ENCODE data around the gene SORBS2. TPM values are rescaled to one million over a fixed set of nuclear protein-coding genes. Genes with fewer than 3 reads are reported as not detected.

Gene SORBS2
- total RNA-seq, 4 donors from 2014 or later: 45.3 to 135 (median 76.2) TPM

DNA sequence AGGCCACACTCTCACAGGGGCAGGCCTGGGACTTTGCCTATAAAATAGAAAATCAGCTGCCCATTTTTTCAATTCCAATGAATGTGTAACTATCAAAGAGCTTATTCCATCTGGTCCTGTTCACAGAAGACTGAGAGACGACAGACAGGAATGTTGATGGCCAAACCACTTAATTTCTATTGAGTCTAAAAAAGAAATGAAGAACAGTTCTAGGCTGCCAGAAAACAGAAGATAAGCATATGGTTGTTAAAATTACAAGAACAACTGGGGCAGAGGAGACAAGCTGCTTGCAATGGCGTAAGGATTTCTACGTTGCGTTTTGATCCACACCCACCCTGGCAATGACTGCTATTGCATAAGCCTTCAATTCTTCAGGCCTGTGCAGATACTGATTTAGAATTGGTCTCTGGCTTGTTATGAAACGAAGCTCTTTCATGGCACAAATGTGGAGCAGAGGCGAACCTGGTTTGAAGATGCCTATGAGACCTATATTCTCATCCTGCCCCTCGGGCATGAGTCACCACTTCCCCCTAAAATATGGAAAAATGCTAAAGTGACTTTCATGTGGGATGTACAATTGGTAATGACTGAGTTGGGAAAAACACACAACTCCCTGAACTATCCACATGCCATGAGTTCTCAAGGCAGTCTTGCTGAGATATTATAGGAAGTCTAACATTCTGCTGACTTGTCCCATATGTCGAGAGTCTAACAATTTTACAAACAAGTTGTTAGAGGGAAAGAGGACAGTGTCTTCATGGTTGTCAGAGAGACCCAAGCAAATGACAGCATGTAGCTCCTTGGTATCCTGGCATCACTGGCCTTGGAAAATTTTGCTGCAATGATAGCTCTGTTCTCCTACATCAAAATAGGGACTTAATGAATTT, 37.9 kb upstream of the SORBS2 start:
- Histone ChIP-seq H3K9me3 (peaks cover 0 to 3% (median 1%) of the 10 kb centered on the region in 4 donors), H3K36me3 (no peaks in the 10 kb centered on the region), H3K27ac (no peak overlapping the region), H3K4me3 (no peak overlapping the region), H3K27me3 (no peaks in the 10 kb centered on the region), H3K4me1 (no peaks in the 10 kb centered on the region)
- DNase-seq (ENCODE audit: low spot score in 2 of 2): peak in 1 of 2 donors; percentile 17
- 82 to 88% methylated on average over 8 of the region's 8 CpGs for WGBS, 2 donors
- no peak for TF ChIP-seq POLR2A (IDR thresholded peaks at IDR 0.05)
- no peak for TF ChIP-seq EP300 (IDR thresholded peaks at IDR 0.05)
- TF ChIP-seq, protein P1, sequence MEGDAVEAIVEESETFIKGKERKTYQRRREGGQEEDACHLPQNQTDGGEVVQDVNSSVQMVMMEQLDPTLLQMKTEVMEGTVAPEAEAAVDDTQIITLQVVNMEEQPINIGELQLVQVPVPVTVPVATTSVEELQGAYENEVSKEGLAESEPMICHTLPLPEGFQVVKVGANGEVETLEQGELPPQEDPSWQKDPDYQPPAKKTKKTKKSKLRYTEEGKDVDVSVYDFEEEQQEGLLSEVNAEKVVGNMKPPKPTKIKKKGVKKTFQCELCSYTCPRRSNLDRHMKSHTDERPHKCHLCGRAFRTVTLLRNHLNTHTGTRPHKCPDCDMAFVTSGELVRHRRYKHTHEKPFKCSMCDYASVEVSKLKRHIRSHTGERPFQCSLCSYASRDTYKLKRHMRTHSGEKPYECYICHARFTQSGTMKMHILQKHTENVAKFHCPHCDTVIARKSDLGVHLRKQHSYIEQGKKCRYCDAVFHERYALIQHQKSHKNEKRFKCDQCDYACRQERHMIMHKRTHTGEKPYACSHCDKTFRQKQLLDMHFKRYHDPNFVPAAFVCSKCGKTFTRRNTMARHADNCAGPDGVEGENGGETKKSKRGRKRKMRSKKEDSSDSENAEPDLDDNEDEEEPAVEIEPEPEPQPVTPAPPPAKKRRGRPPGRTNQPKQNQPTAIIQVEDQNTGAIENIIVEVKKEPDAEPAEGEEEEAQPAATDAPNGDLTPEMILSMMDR (IDR thresholded peaks at IDR 0.05): no peak

GRCh38 chr4:185847352-185848097, 35.5 kb upstream of the SORBS2 start:
- H3K4me1 ChIP-seq: no peaks in the 10 kb centered on the region
- TF ChIP-seq, protein P1 (IDR thresholded peaks at IDR 0.05): no peak
- TF ChIP-seq POLR2A (IDR thresholded peaks at IDR 0.05): no peak
- TF ChIP-seq EP300 (IDR thresholded peaks at IDR 0.05): no peak
- H3K27me3 ChIP-seq: no peaks in the 10 kb centered on the region
- H3K9me3 ChIP-seq: peaks cover 0 to 3% (median 1%) of the 10 kb centered on the region in 4 donors
- DNase-seq (ENCODE audit: low spot score in 2 of 2): no peak
- H3K36me3 ChIP-seq: no peaks in the 10 kb centered on the region
- H3K4me3 ChIP-seq: no peak overlapping the region
- no peak overlapping the region for H3K27ac ChIP-seq
- WGBS, 2 donors: 58 to 72% methylated on average over 13 of the region's 13 CpGs

- no peak overlapping the region for H3K4me3 ChIP-seq
- 84 to 86% methylated on average over 5 of the region's 5 CpGs for WGBS, 2 donors
Observed at GRCh38 chr4:185846505-185847150, 34.6 kb upstream of the SORBS2 start.

GRCh38 chr4:185845966-185846365, 34.0 kb upstream of the SORBS2 start:
- no peaks in the 10 kb centered on the region for H3K36me3 ChIP-seq
- no peaks in the 10 kb centered on the region for H3K4me1 ChIP-seq
- H3K27ac ChIP-seq: no peak overlapping the region
- no peaks in the 10 kb centered on the region for H3K27me3 ChIP-seq
- no peak for DNase-seq (ENCODE audit: low spot score in 2 of 2)
- 87 to 91% methylated on average over 3 of the region's 3 CpGs for WGBS, 2 donors
- no peak for TF ChIP-seq POLR2A (IDR thresholded peaks at IDR 0.05)
- TF ChIP-seq EP300 (IDR thresholded peaks at IDR 0.05): no peak
- TF ChIP-seq, protein P1 (IDR thresholded peaks at IDR 0.05): no peak
- H3K4me3 ChIP-seq: no peak overlapping the region
- H3K9me3 ChIP-seq: peaks cover 0 to 3% (median 1%) of the 10 kb centered on the region in 4 donors

More at GRCh38 chr4:185846505-185847150, 34.6 kb upstream of the SORBS2 start:
- H3K9me3 ChIP-seq: peaks cover 0 to 3% (median 1%) of the 10 kb centered on the region in 4 donors
- H3K27ac ChIP-seq: no peak overlapping the region
- H3K27me3 ChIP-seq: no peaks in the 10 kb centered on the region
- no peaks in the 10 kb centered on the region for H3K36me3 ChIP-seq
- no peaks in the 10 kb centered on the region for H3K4me1 ChIP-seq
- TF ChIP-seq, protein P1 (IDR thresholded peaks at IDR 0.05): no peak
- TF ChIP-seq POLR2A (IDR thresholded peaks at IDR 0.05) (no peak), EP300 (IDR thresholded peaks at IDR 0.05) (no peak)
- DNase-seq (ENCODE audit: low spot score in 2 of 2): no peak

Data from tibial nerve (tissue), 4 donors.